Astrocyte of the cerebellum (primary cell): ENCODE data around the gene SIGLEC10.
"Not testable (repeated sequence)": the region's sequence is repeated elsewhere in the genome, so short reads cannot be mapped to it uniquely, and the experiment has no call there.

ENCODE experiments used
- DNase-seq: peaks from one replicate; pipeline ENCODE4 v3.0.0-alpha.2; 2011; ENCODE audit warnings: low read depth
- H3K4me3 ChIP-seq: 2 replicates; pipeline ENCODE4 v1.5.1; 2011; ENCODE audit warnings: mild to moderate bottlenecking, low read depth, low read length, moderate library complexity
- CTCF ChIP-seq: IDR thresholded peaks from 2 replicates; pipeline ENCODE4 v1.5.1; 2012; ENCODE audit warnings: low read length, low read depth, moderate library complexity, mild to moderate bottlenecking; ENCODE audit errors: missing control alignments
- in situ Hi-C: cut with HindIII; loops from 2 replicates; pipeline ENCODE4 v1.10.0; 2017; ENCODE audit warnings: low sequenced_read_pairs

Gene SIGLEC10

GRCh38 chr19:51450730-51451307 lies 33.4 kb upstream of the SIGLEC10 start:
- no peak for TF ChIP-seq CTCF
- DNase-seq, result no peak
- no peak overlapping the region for H3K4me3 ChIP-seq
- in situ Hi-C loops, result no loop called here

DNA sequence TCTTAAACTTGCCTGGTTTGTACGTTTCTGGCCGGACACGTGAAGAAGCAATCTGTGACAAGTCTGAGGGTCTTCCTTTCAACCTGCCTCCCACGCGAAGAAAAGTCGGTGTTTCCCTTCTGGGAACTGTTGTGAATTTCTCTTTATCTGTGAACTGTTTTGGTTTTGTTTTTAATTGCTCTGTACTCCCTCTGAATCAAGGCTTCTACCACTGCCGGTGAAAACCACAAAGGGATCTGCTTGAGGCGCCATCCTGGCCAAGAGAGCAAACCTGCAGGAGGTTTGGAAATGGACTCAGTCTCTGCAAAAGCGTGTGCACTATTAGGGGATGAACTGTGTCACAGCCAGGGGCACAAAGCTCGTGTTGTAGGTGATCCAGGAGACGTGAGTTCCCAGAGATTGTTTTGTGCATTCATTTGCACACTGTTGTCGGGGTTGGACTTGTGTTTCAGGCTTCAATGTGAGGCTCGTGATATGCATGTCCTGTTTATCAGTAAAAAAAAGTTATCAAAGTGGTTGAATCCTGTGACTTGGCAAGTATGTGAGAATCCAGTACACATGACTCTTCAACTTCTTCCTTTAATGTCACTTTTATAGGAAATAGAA lies 31.1 kb upstream of the SIGLEC10 start:
- in situ Hi-C loops, result no loop called here

GRCh38 chr19:51448011-51448410 lies 30.6 kb upstream of the SIGLEC10 start:
- no peak for TF ChIP-seq CTCF
- DNase-seq, result no peak
- in situ Hi-C loops, result no loop called here
- H3K4me3 ChIP-seq, result no peak overlapping the region

More for the DNA sequence above, 31.1 kb upstream of the SIGLEC10 start:
- H3K4me3 ChIP-seq, result no peak overlapping the region
- TF ChIP-seq CTCF, result no peak
- no peak for DNase-seq

- DNase-seq, H3K4me3 ChIP-seq, in situ Hi-C loops: not testable (repeated sequence)
Measured at GRCh38 chr19:51447510-51447909, 30.1 kb upstream of the SIGLEC10 start.

DNA sequence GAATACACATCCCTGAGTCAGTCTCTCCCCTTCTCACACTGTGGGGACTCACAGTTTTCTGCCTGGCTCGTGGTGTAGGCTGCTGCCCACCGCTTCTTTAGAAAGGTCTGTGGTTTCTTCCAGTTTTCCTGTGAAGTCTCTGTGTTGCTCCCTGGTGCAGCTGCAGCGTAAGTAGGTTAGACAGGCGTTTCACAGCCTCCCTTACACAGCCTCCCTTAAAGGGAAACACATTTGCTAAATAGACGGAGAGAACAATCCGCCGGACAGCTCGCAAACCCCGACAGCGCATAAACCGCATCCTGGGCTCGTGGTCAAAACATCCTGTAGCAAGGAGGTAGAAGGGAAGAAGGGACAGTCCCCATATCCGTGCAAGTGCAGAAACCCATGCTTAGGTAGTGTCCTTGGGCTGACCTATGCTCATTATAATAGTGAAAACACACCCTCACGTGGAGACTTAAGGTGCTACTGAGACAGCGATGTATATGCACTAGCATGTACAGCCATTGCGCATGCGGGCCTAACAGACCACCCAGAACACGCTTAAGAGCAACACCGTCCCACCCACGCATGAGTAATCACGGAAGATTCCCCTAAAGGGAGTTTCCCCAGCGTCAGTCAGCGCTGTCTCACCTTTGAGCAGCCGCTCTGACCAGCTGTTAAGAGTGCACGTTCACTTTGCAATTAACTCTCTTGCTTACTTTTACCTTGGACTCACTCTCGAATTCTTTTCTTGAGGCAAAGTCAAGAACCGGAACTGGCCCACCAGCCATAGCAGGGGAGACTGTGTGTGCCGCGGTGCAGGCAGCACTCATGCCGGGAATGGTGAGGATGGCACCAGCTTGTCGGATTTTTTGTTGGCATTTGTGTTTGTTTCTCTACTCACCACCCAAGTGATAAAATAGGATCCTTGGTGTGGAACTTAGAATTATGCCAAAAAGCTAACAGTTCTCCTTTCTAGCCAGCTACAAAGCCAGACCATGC lies 24.3 kb upstream of the SIGLEC10 start:
- in situ Hi-C loops, result no loop called here
- no peak overlapping the region for H3K4me3 ChIP-seq
- no peak for TF ChIP-seq CTCF
- DNase-seq, result no peak

DNA sequence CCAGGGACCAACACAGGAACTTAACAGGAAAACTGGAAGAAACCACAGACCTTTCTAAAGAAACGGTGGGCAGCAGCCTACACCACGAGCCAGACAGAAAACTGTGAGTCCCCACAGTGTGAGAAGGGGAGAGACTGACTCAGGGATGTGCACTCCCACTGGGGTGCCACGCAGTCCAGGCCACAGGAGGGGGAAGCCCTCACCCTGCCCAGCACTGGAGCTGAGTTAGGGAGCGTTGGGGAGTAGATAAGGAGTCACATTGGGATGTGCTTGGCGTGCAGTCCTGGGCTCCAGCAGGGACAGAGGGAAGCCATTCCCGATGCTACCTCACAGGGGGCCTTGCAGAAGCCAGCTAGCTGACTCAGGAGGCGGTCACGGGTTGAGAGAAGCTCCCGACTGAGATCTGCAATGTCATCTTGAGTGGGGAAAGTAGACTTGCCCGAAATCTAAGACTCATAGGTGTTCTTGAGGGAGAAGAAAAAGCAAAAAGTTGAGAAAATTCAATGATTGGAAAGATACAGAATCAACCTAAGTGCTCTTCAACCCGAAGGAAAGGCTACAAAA lies 23.5 kb upstream of the SIGLEC10 start:
- no peak for DNase-seq
- no peak for TF ChIP-seq CTCF
- in situ Hi-C loops, result no loop called here
- no peak overlapping the region for H3K4me3 ChIP-seq
